HG02885 (cell line): ENCODE data around the gene C10orf62.

Source experiments
- ATAC-seq: cut with Tn5 transposase; IDR thresholded peaks from one replicate; pipeline ENCODE4 v1.9.1; 2021; ENCODE audit warnings: mild to moderate bottlenecking; ENCODE audit not compliant: unreplicated experiment, poor library complexity

The C10orf62 gene

GRCh38 chr10:97584060-97584797, 5.3 kb upstream of the C10orf62 start, which contains the start of gene HOGA1:
Gene HOGA1, plus strand, starts transcription at chr10:97584389. Its CDS starts 315 bp downstream, at chr10:97584704.
- no peak for ATAC-seq

DNA sequence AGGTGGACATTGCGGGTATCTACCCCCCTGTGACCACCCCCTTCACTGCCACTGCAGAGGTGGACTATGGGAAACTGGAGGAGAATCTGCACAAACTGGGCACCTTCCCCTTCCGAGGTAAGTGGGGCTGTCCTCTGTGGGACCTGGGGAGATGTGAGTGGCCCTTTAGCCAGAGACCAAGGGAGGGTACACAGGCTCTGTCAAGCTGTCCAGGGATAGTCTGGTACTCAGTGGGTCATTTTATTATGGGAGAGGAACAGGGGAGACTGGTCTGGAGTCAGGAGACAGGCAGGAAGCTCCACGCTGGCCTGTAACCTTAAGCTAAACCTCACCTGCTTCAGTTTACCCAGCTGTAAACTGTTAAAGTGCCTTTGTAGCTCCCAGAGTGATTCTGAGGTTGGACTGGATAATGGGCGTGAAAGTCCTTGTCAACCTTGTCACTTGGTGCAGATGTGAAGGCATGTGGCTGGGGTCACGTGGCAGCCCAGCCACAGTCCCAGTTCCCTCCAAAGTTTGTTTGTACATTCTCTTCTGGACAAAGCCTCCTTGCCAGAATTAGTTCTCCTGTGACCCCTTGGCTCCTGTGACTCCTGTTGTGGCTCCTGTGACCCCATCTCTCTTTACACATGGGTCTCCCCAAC, 4.6 kb upstream of the C10orf62 start:
- no peak for ATAC-seq

DNA sequence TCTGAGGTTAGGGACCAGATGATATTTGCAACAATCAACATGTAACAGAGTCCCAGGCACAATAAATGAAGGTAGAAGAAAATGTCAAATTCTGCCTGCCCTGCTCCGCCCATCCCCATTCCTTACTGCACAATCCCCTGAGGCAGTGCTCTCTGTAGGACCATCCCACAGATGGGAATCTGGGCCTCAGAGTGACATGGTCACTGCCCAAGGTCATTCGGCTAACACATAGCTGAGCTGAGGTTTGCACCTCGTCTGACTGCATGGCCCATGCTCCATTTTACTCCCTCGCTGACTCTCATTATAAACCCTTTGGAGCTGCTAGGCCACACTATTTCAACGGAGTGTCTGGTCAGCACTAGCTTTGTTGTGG, 4.1 kb upstream of the C10orf62 start:
- ATAC-seq = no peak

GRCh38 chr10:97587183-97587582, 2.3 kb upstream of the C10orf62 start:
- no peak for ATAC-seq

DNA sequence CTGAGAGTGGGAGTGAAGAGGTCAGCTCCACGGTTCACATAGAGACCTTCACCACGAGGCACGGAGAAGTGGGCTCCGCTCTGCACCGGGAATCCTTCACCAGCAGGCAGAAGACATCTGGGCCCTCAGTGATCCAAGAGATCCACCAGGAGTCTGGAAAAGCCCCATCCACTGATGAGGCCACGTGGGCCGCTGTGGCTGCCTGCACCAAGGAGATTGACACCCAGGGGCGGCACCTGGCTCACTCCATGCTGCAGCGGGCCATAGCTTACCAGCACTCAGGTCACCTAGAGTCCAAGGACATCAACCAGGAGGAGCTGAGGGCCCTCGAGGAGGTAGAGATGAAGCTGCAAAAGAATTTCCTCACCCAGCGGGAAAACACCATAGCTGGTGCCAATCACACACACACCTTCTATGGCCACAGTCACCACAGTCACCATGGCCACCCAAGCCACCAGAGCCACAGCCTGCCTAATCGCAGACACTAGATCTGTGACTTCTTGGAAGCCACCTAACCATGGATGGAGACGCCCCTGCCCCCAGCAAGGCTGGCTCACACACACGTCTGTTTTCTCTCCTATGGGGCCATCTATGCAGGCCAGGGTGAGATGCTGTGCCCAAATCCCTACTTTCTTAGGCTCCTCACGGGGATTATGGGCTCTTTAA, 694 bp downstream of the C10orf62 start:
- ATAC-seq = no peak

DNA sequence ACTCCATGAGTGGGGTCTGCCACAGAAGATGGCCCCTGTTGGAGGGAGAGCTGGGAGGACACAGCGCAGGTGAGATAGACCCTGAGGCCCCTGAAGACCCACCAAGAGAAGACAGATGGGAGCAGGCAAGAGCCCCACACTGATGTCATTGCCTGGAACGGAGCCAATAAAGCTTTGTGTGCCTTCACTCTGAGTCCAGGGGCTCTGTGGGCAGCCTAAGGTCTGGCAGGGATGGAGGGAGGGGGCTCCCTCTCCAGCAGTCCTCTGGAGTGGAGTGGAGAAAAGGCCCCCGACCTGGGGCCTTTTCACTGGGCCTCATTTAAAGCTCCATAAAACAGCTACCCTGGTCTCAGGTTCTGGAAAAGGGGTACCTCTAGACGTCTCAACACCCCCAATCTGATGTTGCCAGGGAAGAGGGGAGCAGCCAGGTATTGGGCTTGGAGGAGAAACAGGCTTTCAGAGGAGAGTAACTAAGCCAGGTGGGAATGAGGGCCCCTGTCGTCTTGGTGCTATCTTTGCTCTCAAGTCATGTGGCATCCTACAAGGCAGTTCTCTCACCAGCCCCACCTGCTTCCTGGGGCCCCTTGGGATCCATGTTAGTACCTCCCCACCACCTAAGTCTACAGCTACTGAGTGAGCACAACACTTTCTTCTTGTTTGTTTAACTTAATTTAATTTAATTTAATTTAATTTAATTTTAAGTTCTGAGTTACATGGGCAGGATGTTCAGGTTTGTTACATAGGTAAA, 1.4 kb downstream of the C10orf62 start:
- ATAC-seq = no peak

- no peak for ATAC-seq
Measured at GRCh38 chr10:97593421-97593820, 3.9 kb downstream of the C10orf62 start.

DNA sequence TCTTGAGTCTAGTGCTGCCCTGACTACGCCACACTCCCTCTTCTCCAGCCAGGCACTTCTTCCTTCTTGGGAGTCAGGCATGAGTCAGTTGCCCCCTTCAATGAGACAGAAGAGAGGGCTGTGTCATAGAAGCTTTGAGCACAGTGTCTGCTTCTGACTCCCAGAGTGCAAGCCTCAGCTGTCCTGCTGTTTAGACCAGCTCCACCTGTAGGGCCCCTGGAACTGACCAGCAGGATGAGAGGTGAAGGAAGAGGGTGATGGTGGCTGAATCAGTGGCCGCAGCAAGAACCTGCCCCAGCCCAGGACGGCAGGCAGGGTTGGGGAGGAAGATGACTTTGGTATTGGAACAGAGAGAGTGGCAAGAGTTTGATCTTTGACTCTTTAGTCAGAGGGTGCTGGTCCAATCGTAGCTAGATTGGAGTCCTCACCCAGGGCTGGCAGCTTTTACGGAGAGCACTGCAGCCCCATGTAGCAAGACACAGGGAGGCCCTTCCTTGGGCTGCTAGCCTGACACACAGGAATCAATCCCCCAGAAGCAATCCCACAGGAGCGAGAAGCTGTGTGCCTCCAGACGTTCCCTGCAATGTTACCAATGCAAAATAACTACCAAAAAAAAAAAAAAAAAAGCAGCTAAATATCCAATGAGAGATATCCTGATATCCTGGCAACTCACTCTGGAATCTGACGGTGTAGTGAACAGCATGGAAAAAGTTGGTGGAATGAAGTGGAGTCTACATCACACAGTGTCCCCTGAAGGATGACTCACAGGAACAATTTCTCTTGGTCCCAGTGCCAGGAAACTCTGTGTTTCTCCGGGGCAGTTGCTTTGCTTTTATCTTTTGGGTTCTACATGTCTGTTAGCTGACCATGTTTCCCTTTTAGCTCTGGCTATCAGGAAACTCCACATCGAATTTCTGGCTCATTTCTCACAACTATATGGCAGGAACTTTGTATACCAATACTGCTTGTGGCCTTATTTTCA, 6.9 kb downstream of the C10orf62 start:
- no peak for ATAC-seq

GRCh38 chr10:97597778-97598177, 8.3 kb downstream of the C10orf62 start:
- ATAC-seq = no peak

- ATAC-seq = no peak
Measured at GRCh38 chr10:97598407-97599271, 9.1 kb downstream of the C10orf62 start.

DNA sequence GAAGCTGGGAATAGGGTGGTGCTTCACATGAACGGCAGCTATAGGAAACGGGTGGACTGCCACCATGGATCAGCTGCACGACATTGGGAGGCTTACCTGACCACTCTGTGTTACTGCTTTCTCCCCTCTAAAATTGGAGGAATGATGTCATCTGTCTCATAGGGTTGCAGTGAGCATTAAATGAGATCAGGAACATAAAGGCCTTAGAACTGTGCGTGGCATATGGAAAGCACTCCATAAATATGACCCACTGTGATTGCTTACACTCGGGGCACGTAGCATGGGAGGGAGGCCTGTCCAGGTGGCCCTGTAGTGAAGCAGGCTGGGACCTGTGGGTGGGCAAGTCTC, 9.7 kb downstream of the C10orf62 start:
- no peak for ATAC-seq

DNA sequence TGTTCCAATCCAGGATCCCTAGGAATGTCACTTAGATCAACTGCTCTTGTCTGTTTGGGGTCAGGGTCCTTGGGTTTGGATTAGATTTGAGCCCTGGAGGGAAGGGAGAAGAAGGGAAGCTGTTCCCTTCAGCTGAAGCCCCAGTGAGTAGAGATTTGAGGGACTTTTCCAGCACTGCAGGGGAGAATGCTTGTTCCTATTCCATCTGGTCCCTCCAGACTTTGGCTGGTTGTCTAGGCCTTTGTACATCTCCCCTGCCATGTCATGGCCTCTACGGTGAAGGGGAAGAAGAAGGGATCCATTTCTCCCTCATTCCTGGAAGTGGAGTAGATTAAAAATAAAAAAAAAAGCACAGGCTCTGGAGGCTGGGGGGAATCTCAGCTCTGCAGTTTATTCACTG, 11.1 kb downstream of the C10orf62 start:
- no peak for ATAC-seq

GRCh38 chr10:97601268-97602215, 12.0 kb downstream of the C10orf62 start:
- ATAC-seq = no peak

DNA sequence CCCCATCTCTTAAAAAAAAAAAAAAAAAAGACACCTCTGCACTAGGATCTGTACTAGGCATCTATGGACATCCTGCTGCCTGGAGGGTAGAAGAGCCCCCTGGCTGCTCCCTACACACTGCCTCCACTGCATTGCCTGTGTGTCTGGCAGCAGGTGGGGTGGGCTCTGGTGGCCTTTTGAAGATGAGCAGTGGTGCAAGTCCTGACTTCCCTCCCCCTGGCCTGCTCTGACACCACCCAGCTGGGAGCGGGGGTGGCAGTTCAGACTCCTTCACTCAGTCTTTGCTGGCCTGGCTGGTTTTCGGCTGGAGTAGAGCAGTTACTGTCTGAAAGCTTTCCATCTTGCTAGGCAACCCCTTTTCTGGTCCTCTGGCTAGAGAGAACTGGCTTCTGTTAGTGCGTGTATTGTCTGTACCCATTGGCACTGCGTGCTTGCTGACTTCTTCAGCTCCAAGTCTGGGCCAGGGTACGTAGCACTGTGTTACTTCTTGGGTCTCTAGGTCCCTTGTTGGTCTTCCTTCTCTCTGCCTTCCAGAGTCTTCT, 17.6 kb downstream of the C10orf62 start:
- no peak for ATAC-seq

DNA sequence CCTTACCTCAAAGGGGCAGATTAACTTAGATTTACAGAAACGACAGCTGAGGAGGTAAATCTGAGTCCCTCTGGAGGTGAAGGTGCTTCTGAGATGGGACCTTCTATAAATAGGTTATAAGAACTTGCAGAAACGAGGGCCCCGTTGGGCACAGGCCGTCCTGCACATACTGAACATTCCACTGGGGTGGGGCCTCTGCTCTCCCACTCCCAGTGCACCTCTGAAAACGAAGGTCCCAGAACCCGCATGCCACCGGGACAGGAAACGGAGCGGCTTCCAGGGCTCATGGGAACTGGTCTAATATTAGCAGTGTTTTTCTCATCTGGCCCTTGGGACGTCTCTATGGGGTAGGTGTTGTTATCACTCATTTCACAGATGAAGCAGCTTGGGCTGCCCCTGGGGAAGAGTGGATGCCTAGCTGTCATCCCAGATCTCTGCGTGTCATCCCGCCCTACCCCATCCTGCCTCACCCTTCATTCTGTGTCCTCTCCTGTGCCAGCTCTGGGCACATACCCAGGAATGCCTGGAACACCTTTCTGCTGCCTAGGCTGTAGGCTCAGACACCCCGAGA, 19.6 kb downstream of the C10orf62 start:
- no peak for ATAC-seq

DNA sequence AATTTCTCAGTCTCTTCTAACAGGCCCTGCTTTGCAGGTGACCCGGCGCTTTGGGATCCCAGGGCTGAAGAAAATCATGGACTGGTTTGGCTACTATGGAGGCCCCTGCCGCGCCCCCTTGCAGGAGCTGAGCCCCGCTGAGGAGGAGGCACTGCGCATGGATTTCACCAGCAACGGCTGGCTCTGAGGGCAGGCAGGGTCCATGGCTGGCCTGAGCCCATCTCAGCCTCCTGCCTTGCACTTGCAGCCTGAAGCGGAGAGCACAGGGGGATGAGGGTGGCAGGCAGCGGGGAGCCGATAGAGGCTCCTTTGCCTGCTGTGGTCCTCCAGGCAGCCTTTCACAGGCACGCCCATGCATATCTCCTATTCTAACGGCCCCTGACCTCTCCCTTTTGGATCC, 22.0 kb downstream of the C10orf62 start:
- ATAC-seq = no peak

DNA sequence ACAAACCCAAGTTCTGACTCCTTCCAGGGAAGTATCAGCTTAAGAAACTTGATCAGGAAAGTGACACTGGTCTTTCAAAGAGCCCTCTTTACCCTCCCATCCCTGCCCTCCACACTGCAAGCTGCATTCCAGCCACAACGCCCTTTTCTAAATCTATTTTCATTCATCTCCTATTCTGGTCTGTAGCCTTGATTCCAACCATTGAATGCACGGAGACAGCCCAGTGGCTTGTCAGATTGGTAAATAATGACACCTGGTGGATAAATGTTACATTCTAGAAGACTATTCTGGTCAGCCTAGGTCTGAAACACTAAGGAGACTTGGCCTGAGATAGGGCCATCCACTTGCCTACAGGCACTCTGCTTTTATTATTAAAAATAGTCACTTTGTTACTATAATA, 22.9 kb downstream of the C10orf62 start:
- no peak for ATAC-seq
